Neuronal stem cell (in vitro differentiated cells): Measurements from ENCODE around the gene SLC31A2.

Experiments
- DNase-seq: peaks from one replicate; pipeline ENCODE4 v3.0.0-alpha.2; 2013; ENCODE audit warnings: low spot score
- H2AFZ ChIP-seq: one replicate; pipeline ENCODE4 v1.6.1; 2013; ENCODE audit warnings: mild to moderate bottlenecking, low read length, inconsistent platforms
- H2AK5ac ChIP-seq: 2 replicates; pipeline ENCODE4 v1.6.1; 2013; ENCODE audit warnings: low read depth, mild to moderate bottlenecking, inconsistent platforms, low read length, moderate library complexity, mixed read lengths
- H2BK120ac ChIP-seq: 2 replicates; pipeline ENCODE4 v1.6.1; 2013; ENCODE audit warnings: low read depth, mild to moderate bottlenecking, inconsistent platforms, low read length, moderate library complexity, mixed read lengths
- H2BK12ac ChIP-seq: one replicate; pipeline ENCODE4 v1.6.1; 2013; ENCODE audit warnings: low read length, inconsistent platforms
- H2BK15ac ChIP-seq: 2 replicates; pipeline ENCODE4 v1.6.1; 2013; ENCODE audit warnings: mild to moderate bottlenecking, low read length, inconsistent platforms, mixed read lengths
- H2BK5ac ChIP-seq: one replicate; pipeline ENCODE4 v1.6.1; 2013; ENCODE audit warnings: inconsistent platforms, mild to moderate bottlenecking, low read length, moderate library complexity
- H3K14ac ChIP-seq: one replicate; pipeline ENCODE4 v1.6.1; 2013; ENCODE audit warnings: low read length, inconsistent platforms
- H3K18ac ChIP-seq: 2 replicates; pipeline ENCODE4 v1.6.1; 2013; ENCODE audit warnings: low read length, inconsistent platforms
- H3K23ac ChIP-seq: 2 replicates; pipeline ENCODE4 v1.6.1; 2013; ENCODE audit warnings: low read depth, mild to moderate bottlenecking, mixed read lengths, low read length, inconsistent platforms; ENCODE audit not compliant: poor library complexity
- H3K27ac ChIP-seq: replicated peaks from 3 replicates; pipeline ENCODE4 v1.5.1; 2013; ENCODE audit warnings: low read length, inconsistent platforms
- H3K27me3 ChIP-seq, 3 experiments: 2 replicates each; pipeline ENCODE4 v1.6.1; 2013; ENCODE audit warnings: low read length in 3 of 3, mild to moderate bottlenecking in 2 of 3, inconsistent platforms in 1 of 3, low read depth in 1 of 3, mixed read lengths in 1 of 3, moderate library complexity in 1 of 3; ENCODE audit not compliant: control insufficient read depth in 3 of 3, insufficient read depth in 3 of 3
- H3K36me3 ChIP-seq, 2 donors: replicated peaks in 1 of 2; 2 replicates each; pipeline ENCODE4 v1.6.1; 2013; ENCODE audit warnings: low read length in 2 of 2; ENCODE audit not compliant: control insufficient read depth in 2 of 2, insufficient read depth in 2 of 2
- H3K4ac ChIP-seq: 2 replicates; pipeline ENCODE4 v1.6.1; 2013; ENCODE audit warnings: inconsistent platforms, mild to moderate bottlenecking, low read length, moderate library complexity
- H3K4me1 ChIP-seq, 2 donors: 1 replicate in 1 of 2; 2 replicates in 1 of 2; pipeline ENCODE4 v1.6.1; 2013; ENCODE audit warnings: low read length in 2 of 2, low read depth in 1 of 2; ENCODE audit not compliant: control insufficient read depth in 2 of 2, insufficient read depth in 1 of 2
- H3K4me2 ChIP-seq: one replicate; pipeline ENCODE4 v1.6.1; 2013; ENCODE audit warnings: mild to moderate bottlenecking, low read length, inconsistent platforms; ENCODE audit not compliant: insufficient read depth, poor library complexity, severe bottlenecking
- H3K4me3 ChIP-seq, 2 donors: 2 replicates each; pipeline ENCODE4 v1.5.1; 2013; ENCODE audit warnings: low read length in 2 of 2, mild to moderate bottlenecking in 2 of 2, inconsistent platforms in 1 of 2, moderate library complexity in 1 of 2
- H3K79me1 ChIP-seq: one replicate; pipeline ENCODE4 v1.6.1; 2013; ENCODE audit warnings: low read depth, mild to moderate bottlenecking, inconsistent platforms, low read length, moderate library complexity
- H3K9ac ChIP-seq: one replicate; pipeline ENCODE4 v1.6.1; 2013; ENCODE audit warnings: mild to moderate bottlenecking, low read depth, low read length, inconsistent platforms; ENCODE audit not compliant: poor library complexity
- H3K9me3 ChIP-seq, 2 donors: replicated peaks in 1 of 2; 2 replicates each; pipeline versions ENCODE3 to v1.6.1; 2013; ENCODE audit warnings: low read length in 2 of 2, mild to moderate bottlenecking in 2 of 2, inconsistent platforms in 1 of 2, low read depth in 1 of 2, mixed read lengths in 1 of 2, moderate library complexity in 1 of 2; ENCODE audit not compliant: control insufficient read depth in 2 of 2, insufficient read depth in 1 of 2
- H4K8ac ChIP-seq: one replicate; pipeline ENCODE4 v1.6.1; 2013; ENCODE audit warnings: low read depth, mild to moderate bottlenecking, inconsistent platforms, low read length, moderate library complexity
- H4K91ac ChIP-seq: one replicate; pipeline ENCODE4 v1.6.1; 2013; ENCODE audit warnings: low read length, low read depth, mild to moderate bottlenecking, inconsistent platforms; ENCODE audit not compliant: poor library complexity
- WGBS, 2 donors: extraction: QIAGEN DNeasy Blood & Tissue Kit; methylation state at CpG; one replicate each; pipeline ENCODE4 v1.1.7; 2013; ENCODE audit warnings: missing lambda C conversion rate in 2 of 2, mixed read lengths in 1 of 2; ENCODE audit not compliant: insufficient read length in 2 of 2, insufficient replicate concordance in 1 of 2; ENCODE audit errors: extremely low coverage in 2 of 2; 5-methylcytosine and 5-hydroxymethylcytosine counted together

Gene SLC31A2

DNA sequence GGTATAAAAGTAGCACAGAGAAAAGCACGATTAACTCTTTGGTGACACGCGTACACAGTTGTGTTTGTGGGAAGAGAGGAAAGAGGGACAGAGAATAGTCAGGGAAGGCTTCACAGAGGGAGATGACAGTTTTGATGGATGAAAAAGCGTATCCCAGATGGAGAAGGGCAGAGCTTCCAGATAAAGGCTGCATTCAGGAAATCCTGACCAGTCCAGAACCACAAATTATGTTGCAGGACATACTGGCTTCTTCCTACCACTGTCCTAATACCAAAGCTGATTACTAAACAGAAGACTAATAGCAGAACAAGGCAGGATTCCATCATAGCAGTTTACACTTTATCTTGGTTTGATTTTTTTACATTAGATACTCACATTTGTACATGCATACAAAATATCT, 34.5 kb downstream of the SLC31A2 start:
- no peak overlapping the region for H3K4me3 ChIP-seq
- no peak overlapping the region for H3K14ac ChIP-seq
- H3K79me1 ChIP-seq: no peaks in the 10 kb centered on the region
- H4K8ac ChIP-seq: no peak overlapping the region
- H3K4me1 ChIP-seq: no peaks in the 10 kb centered on the region
- no peak overlapping the region for H3K9ac ChIP-seq
- no peak overlapping the region for H4K91ac ChIP-seq
- no peak overlapping the region for H3K23ac ChIP-seq
- H3K4me2 ChIP-seq: no peak overlapping the region
- no peak overlapping the region for H2BK120ac ChIP-seq
- no peak overlapping the region for H2BK12ac ChIP-seq
- H3K18ac ChIP-seq: no peak overlapping the region
- H3K9me3 ChIP-seq: no peaks in the 10 kb centered on the region
- H2BK5ac ChIP-seq: no peak overlapping the region
- no peak overlapping the region for H2BK15ac ChIP-seq
- H2AFZ ChIP-seq: no peak overlapping the region
- no peak overlapping the region for H3K27ac ChIP-seq
- WGBS, 2 donors: no CpG with 5 or more reads among the region's 4 CpGs
- H3K27me3 ChIP-seq: no peaks in the 10 kb centered on the region
- no peak for DNase-seq
- H3K4ac ChIP-seq: no peak overlapping the region
- H2AK5ac ChIP-seq: no peak overlapping the region
- peaks cover 23 to 96% of the 10 kb centered on the region in 2 donors for H3K36me3 ChIP-seq

DNA sequence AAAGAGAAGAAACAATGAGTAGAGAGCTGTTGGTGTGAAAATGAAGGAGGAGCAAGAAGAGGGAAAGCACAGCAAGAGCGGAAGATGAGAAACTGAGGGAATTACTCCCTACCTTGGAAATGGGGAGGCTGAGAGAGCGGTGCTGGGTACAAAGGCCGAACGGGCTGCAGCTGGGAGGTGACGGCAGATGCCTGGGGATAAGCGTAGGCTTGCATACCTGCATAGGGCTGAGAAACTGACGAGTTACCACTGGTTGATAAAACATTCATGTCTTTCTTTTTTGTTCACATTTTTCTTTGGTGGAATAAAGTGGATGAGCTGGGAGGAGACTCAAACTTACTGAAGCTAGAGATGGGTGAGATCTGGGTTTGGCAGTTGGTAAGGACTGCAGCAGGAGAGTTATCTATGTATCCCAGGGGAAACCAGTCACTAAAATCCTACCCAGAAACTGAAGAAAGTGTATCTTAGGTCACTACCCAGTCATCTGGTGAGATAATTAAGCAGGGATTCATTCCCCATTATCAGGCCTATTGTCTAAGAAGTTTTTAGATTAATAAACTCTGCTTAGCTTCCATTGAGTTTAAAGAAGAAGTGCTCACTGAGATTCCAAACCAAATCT, 35.4 kb downstream of the SLC31A2 start:
- H3K9me3 ChIP-seq: no peaks in the 10 kb centered on the region
- H3K18ac ChIP-seq: no peak overlapping the region
- H2AFZ ChIP-seq: no peak overlapping the region
- DNase-seq: no peak
- no peak overlapping the region for H3K14ac ChIP-seq
- no peak overlapping the region for H3K4ac ChIP-seq
- no peaks in the 10 kb centered on the region for H3K27me3 ChIP-seq
- no peak overlapping the region for H3K4me2 ChIP-seq
- no CpG with 5 or more reads among the region's 7 CpGs for WGBS, 2 donors
- no peak overlapping the region for H3K9ac ChIP-seq
- H3K36me3 ChIP-seq: peaks cover 23 to 96% of the 10 kb centered on the region in 2 donors
- no peak overlapping the region for H3K27ac ChIP-seq
- no peaks in the 10 kb centered on the region for H3K4me1 ChIP-seq
- H3K79me1 ChIP-seq: no peaks in the 10 kb centered on the region
- H4K8ac ChIP-seq: no peak overlapping the region
- H2BK12ac ChIP-seq: no peak overlapping the region
- no peak overlapping the region for H3K23ac ChIP-seq
- no peak overlapping the region for H2BK15ac ChIP-seq
- H2BK120ac ChIP-seq: no peak overlapping the region
- H4K91ac ChIP-seq: no peak overlapping the region
- H2BK5ac ChIP-seq: no peak overlapping the region
- no peak overlapping the region for H3K4me3 ChIP-seq
- no peak overlapping the region for H2AK5ac ChIP-seq

DNA sequence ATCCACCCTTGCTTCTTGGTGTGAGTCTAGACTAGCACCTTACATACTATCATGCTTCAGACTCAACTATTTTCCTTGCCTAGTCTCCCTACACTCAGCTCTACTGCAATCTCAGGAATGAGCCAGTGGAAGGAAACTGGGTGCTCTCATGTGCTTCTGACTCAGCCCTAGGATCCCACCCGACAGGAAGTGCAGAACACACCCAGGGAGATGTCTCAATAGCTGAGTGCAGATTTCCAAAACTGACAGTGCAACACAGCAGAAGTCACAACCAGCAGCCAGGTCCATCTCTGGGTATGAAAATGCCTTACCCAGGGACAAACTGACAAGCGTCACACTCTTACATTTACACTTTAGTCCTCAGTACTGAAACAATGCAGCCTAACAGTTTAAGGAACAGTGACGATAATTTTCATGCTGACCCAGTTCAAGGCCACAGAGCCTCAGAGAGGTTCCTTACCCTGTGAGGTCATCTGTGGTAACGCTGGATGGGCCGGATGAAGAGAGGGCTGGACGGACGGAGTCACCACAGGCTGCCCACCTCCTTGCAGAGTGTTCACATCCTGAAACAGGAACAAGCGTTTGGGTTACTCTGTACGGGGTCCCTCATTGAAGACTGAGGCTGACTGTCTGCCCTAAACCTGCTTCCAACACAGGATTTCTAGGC, 37.3 kb downstream of the SLC31A2 start:
- Histone ChIP-seq H3K4me2 (no peak overlapping the region), H3K27ac (no peak overlapping the region), H4K91ac (no peak overlapping the region), H3K9ac (no peak overlapping the region), H3K14ac (no peak overlapping the region), H3K4me1 (no peaks in the 10 kb centered on the region), H3K27me3 (no peaks in the 10 kb centered on the region), H3K23ac (no peak overlapping the region), H2BK5ac (no peak overlapping the region), H3K18ac (no peak overlapping the region), H3K4ac (no peak overlapping the region), H3K36me3 (peaks cover 20 to 94% of the 10 kb centered on the region in 2 donors), H3K79me1 (no peaks in the 10 kb centered on the region), H2BK120ac (no peak overlapping the region), H4K8ac (no peak overlapping the region), H2BK12ac (no peak overlapping the region), H2BK15ac (no peak overlapping the region), H3K9me3 (no peaks in the 10 kb centered on the region), H3K4me3 (no peak overlapping the region), H2AK5ac (no peak overlapping the region), H2AFZ (no peak overlapping the region)
- DNase-seq: no peak
- no CpG with 5 or more reads among the region's 9 CpGs for WGBS, 2 donors

DNA sequence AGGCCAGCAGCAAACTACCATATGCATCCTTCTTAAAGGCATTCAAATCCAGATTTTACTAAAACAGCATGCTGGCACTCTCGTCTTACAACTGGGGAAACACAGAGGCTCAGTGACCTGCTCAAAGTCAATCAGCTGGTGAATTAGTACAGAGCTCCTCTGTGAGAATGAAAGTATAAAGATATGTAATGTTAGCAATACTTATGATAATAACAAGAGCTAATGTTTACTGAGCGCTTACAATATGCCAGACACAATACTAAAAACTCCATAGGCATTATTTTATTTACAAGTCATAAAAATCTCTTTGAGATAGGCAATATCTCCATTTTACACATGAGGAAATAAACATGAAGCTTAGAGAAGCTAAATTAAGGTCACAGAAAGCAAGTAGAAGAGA, 41.6 kb downstream of the SLC31A2 start:
- no peaks in the 10 kb centered on the region for H3K79me1 ChIP-seq
- H3K36me3 ChIP-seq: peaks cover 12 to 82% of the 10 kb centered on the region in 2 donors
- H3K27ac ChIP-seq: no peak overlapping the region

More for the DNA sequence above, 41.6 kb downstream of the SLC31A2 start:
- no CpG with 5 or more reads among the region's 2 CpGs for WGBS, 2 donors
- Histone ChIP-seq H3K4me2 (no peak overlapping the region), H3K9me3 (no peaks in the 10 kb centered on the region), H3K4ac (no peak overlapping the region), H4K91ac (no peak overlapping the region), H3K27me3 (no peaks in the 10 kb centered on the region), H2BK120ac (no peak overlapping the region), H2BK5ac (no peak overlapping the region), H4K8ac (no peak overlapping the region), H3K23ac (no peak overlapping the region), H2BK12ac (no peak overlapping the region), H2AFZ (no peak overlapping the region), H3K9ac (no peak overlapping the region), H3K14ac (no peak overlapping the region), H3K18ac (no peak overlapping the region), H2AK5ac (no peak overlapping the region), H3K4me1 (no peaks in the 10 kb centered on the region), H2BK15ac (no peak overlapping the region), H3K4me3 (no peak overlapping the region)
- no peak for DNase-seq
